Ovary (tissue), 3 donors: Measurements from ENCODE around the gene TAF11L3.
"Not testable (repeated sequence)": the region's sequence is repeated elsewhere in the genome, so short reads cannot be mapped to it uniquely, and the experiment has no call there.

Experiments
- CTCF ChIP-seq, 3 donors: fragments of 450-650 bp in 2 of 3; fragments of 200-600 bp in 1 of 3; IDR thresholded peaks; one replicate each; pipeline versions ENCODE4 v1.5.1 to v1.8.0; 2016 to 2022; ENCODE audit warnings: antibody characterized with exemption in 3 of 3, mild to moderate bottlenecking in 1 of 3
- POLR2A ChIP-seq: fragments of 450-650 bp; IDR thresholded peaks from one replicate; pipeline ENCODE4 v1.6.1; 2017; ENCODE audit warnings: antibody characterized with exemption, mild to moderate bottlenecking, moderate library complexity
- donor health status: DM: no; HTN: no; CAD: no.

DNA sequence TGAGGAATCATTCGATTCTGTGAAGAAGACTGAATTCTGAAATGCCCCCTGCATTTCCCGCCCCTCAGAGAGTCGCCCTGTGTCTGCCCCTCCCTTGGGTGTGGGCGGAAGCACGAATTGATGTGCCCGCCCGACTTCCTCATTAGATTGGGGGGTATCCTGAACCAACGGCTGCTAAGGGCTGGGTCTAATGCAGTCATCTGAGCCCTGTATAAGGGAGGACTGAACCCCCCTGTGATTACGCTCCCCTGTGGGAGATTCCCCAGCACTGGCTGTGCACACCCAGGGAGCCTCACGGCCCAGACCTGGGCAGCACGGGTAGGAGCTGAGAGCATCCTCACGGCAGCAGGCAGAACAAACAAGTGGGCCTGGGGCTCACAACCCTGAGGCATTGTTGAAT lies 641 bp upstream of the TAF11L3 start:
- not testable (repeated sequence) for TF ChIP-seq CTCF (IDR thresholded peaks at IDR 0.05); POLR2A
